ENCODE results near the gene CNPY4. TPM values are rescaled to one million over a fixed set of nuclear protein-coding genes. Genes with fewer than 3 reads are reported as not detected.
A peak's percentile ranks its signal among the peaks of the same experiment; 100 is the strongest.

CNPY4 gene
- total RNA-seq, 2 donors from 2014 or later, result 6.1 to 6.2 TPM

GRCh38 chr7:100082978-100083377 is 36.5 kb upstream of the CNPY4 start:
- H3K9me3 ChIP-seq, result no peaks in the 10 kb centered on the region
- DNase-seq (ENCODE audit: low spot score), result no peak
- H3K27ac ChIP-seq, result peak overlapping the region; percentile 81 to 82
- TF ChIP-seq, protein P1, sequence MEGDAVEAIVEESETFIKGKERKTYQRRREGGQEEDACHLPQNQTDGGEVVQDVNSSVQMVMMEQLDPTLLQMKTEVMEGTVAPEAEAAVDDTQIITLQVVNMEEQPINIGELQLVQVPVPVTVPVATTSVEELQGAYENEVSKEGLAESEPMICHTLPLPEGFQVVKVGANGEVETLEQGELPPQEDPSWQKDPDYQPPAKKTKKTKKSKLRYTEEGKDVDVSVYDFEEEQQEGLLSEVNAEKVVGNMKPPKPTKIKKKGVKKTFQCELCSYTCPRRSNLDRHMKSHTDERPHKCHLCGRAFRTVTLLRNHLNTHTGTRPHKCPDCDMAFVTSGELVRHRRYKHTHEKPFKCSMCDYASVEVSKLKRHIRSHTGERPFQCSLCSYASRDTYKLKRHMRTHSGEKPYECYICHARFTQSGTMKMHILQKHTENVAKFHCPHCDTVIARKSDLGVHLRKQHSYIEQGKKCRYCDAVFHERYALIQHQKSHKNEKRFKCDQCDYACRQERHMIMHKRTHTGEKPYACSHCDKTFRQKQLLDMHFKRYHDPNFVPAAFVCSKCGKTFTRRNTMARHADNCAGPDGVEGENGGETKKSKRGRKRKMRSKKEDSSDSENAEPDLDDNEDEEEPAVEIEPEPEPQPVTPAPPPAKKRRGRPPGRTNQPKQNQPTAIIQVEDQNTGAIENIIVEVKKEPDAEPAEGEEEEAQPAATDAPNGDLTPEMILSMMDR (IDR thresholded peaks at IDR 0.05), result no peak
- H3K4me1 ChIP-seq, result peaks cover 0 to 31% of the 10 kb centered on the region in 2 donors
- H3K36me3 ChIP-seq, result peaks cover 14% of the 10 kb centered on the region
- H3K27me3 ChIP-seq, result no peaks in the 10 kb centered on the region
- no peak overlapping the region for H3K4me3 ChIP-seq

GRCh38 chr7:100085515-100085914 is 33.9 kb upstream of the CNPY4 start:
- Histone ChIP-seq H3K36me3 (peaks cover 4% of the 10 kb centered on the region), H3K27ac (no peak overlapping the region), H3K4me1 (peaks cover 0 to 32% of the 10 kb centered on the region in 2 donors), H3K9me3 (no peaks in the 10 kb centered on the region), H3K4me3 (no peak overlapping the region), H3K27me3 (no peaks in the 10 kb centered on the region)
- TF ChIP-seq, protein P1 (IDR thresholded peaks at IDR 0.05), result no peak
- no peak for DNase-seq (ENCODE audit: low spot score)

GRCh38 chr7:100087055-100087750 is 32.2 kb upstream of the CNPY4 start:
- Histone ChIP-seq H3K27me3 (no peaks in the 10 kb centered on the region), H3K4me1 (peaks cover 0 to 23% of the 10 kb centered on the region in 2 donors), H3K9me3 (no peaks in the 10 kb centered on the region), H3K4me3 (no peak overlapping the region), H3K36me3 (peaks cover 20% of the 10 kb centered on the region), H3K27ac (no peak overlapping the region)
- DNase-seq (ENCODE audit: low spot score), result no peak
- TF ChIP-seq, protein P1 (IDR thresholded peaks at IDR 0.05), result no peak

- TF ChIP-seq, protein P1 (IDR thresholded peaks at IDR 0.05), result no peak
- peak overlapping the region; percentile 85 to 90 for H3K27ac ChIP-seq
- H3K4me1 ChIP-seq, result peaks cover 0 to 17% of the 10 kb centered on the region in 2 donors
- peak overlapping the region; percentile 83 to 94 for H3K4me3 ChIP-seq
- H3K36me3 ChIP-seq, result peaks cover 30% of the 10 kb centered on the region
- H3K27me3 ChIP-seq, result no peaks in the 10 kb centered on the region
- DNase-seq (ENCODE audit: low spot score), result no peak
- no peaks in the 10 kb centered on the region for H3K9me3 ChIP-seq
Observed at GRCh38 chr7:100088095-100088620, 31.3 kb upstream of the CNPY4 start.

- peak within 1 kb of the TSS; percentile 85 to 90 for H3K27ac ChIP-seq
- peak within 1 kb of the TSS; percentile 83 to 94 for H3K4me3 ChIP-seq
- peaks cover 37% of the 10 kb centered on the region for H3K36me3 ChIP-seq
- H3K27me3 ChIP-seq, result no peaks in the 10 kb centered on the region
- H3K4me1 ChIP-seq, result peaks cover 0 to 17% of the 10 kb centered on the region in 2 donors
- TF ChIP-seq, protein P1 (IDR thresholded peaks at IDR 0.05), result peak in 1 of 2 donors; percentile 18
- H3K9me3 ChIP-seq, result no peaks in the 10 kb centered on the region
- peak; percentile 78 for DNase-seq (ENCODE audit: low spot score)
Observed at GRCh38 chr7:100088621-100089457, 30.6 kb upstream of the CNPY4 start, which contains the start of gene COPS6. TSS of gene COPS6 (plus strand) at chr7:100088969. CDS start at chr7:100088991, 22 bp downstream.
